ENCODE measurements around the gene SRP54. TPM values are rescaled to one million over a fixed set of nuclear protein-coding genes. Genes with fewer than 3 reads are reported as not detected.
"Not testable (repeated sequence)": the region's sequence is repeated elsewhere in the genome, so short reads cannot be mapped to it uniquely, and the experiment has no call there.

SRP54 gene
- total RNA-seq, 8 experiments from 2014 or later = 55.4 to 159 (median 94.4) TPM

GRCh38 chr14:35043046-35043445, 60.3 kb downstream of the SRP54 start:
- Histone ChIP-seq H3K4me1 (replicated peaks in 1 of 2) (peaks cover 7 to 14% of the 10 kb centered on the region in 2 donors), H3K4me3 (no peak overlapping the region), H3K27ac (no peak overlapping the region)
- 64 to 100% (median 100%) methylated on average over 1 to 2 of the region's 2 CpGs; no CpG with 5 or more reads in 1 of the 10 experiments for WGBS, 10 experiments
- ATAC-seq (replicated peaks in 6 of 8) = no peak
- in situ Hi-C loops (cut with MboI; ENCODE audit: low pct_unique_long_range_greater_than_20kb in 2 of 9, low sequenced_read_pairs in 9 of 9, unreplicated experiment in 9 of 9) = no loop called here

GRCh38 chr14:35044939-35045797, 62.4 kb downstream of the SRP54 start:
- H3K4me1 ChIP-seq (replicated peaks in 1 of 2) = peaks cover 7 to 14% of the 10 kb centered on the region in 2 donors
- WGBS, 10 experiments = 22 to 100% (median 53%) methylated on average over 1 to 8 of the region's 8 CpGs
- in situ Hi-C loops (cut with MboI; ENCODE audit: low pct_unique_long_range_greater_than_20kb in 2 of 9, low sequenced_read_pairs in 9 of 9, unreplicated experiment in 9 of 9) = no loop called here
- peak overlapping the region; percentile 60 to 82 (median 70) for H3K4me3 ChIP-seq
- peak overlapping the region; percentile 87 to 90 for H3K27ac ChIP-seq
- ATAC-seq (replicated peaks in 6 of 8) = no peak

GRCh38 chr14:35045798-35046047, 62.9 kb downstream of the SRP54 start:
- Histone ChIP-seq H3K4me1 (replicated peaks in 1 of 2) (peaks cover 7 to 14% of the 10 kb centered on the region in 2 donors), H3K4me3 (peak overlapping the region; percentile 60 to 82 (median 70)), H3K27ac (peak overlapping the region; percentile 87 to 90)
- ATAC-seq (replicated peaks in 6 of 8) = no peak
- in situ Hi-C loops (cut with MboI; ENCODE audit: low pct_unique_long_range_greater_than_20kb in 2 of 9, low sequenced_read_pairs in 9 of 9, unreplicated experiment in 9 of 9) = no loop called here
- WGBS, 10 experiments = 0 to 3% (median 0%) methylated on average over 1 to 6 of the region's 6 CpGs; no CpG with 5 or more reads in 2 of the 10 experiments

- peak within 1 kb of the TSS; percentile 60 to 82 (median 70) for H3K4me3 ChIP-seq
- in situ Hi-C loops (cut with MboI; ENCODE audit: low pct_unique_long_range_greater_than_20kb in 2 of 9, low sequenced_read_pairs in 9 of 9, unreplicated experiment in 9 of 9) = no loop called here
- 0 to 7% (median 0%) methylated on average over 1 to 19 of the region's 77 CpGs; no CpG with 5 or more reads in 1 of the 10 experiments for WGBS, 10 experiments
- H3K27ac ChIP-seq = peak within 1 kb of the TSS; percentile 87 to 90
- peaks cover 7 to 14% of the 10 kb centered on the region in 2 donors for H3K4me1 ChIP-seq (replicated peaks in 1 of 2)
- peak; percentile 91 to 97 (median 95) for ATAC-seq (replicated peaks in 6 of 8)
These were observed 63.4 kb downstream of the SRP54 start, which contains the start of gene FAM177A1 for GRCh38 chr14:35046048-35046750. TSS of gene FAM177A1 (plus strand) at chr14:35046272. CDS start at chr14:35046464, 192 bp downstream.

- in situ Hi-C loops (cut with MboI; ENCODE audit: low pct_unique_long_range_greater_than_20kb in 2 of 9, low sequenced_read_pairs in 9 of 9, unreplicated experiment in 9 of 9) = no loop called here
- Histone ChIP-seq H3K4me1 (replicated peaks in 1 of 2) (peaks cover 7 to 14% of the 10 kb centered on the region in 2 donors), H3K27ac (peak overlapping the region; percentile 74 to 89), H3K4me3 (peak overlapping the region; percentile 60 to 82 (median 70))
- WGBS, 10 experiments = 10 to 100% (median 36%) methylated on average over 2 to 17 of the region's 23 CpGs
- peak in 3 of 8 experiments; percentile 8 to 27 (median 10) for ATAC-seq (replicated peaks in 6 of 8)
These were observed 64.2 kb downstream of the SRP54 start for GRCh38 chr14:35046751-35047536.

- no peak for ATAC-seq (replicated peaks in 6 of 8)
- Histone ChIP-seq H3K4me1 (replicated peaks in 1 of 2) (peaks cover 7 to 14% of the 10 kb centered on the region in 2 donors), H3K4me3 (peak overlapping the region in 2 of 5 donors; percentile 7 to 82), H3K27ac (no peak overlapping the region)
- in situ Hi-C loops (cut with MboI; ENCODE audit: low pct_unique_long_range_greater_than_20kb in 2 of 9, low sequenced_read_pairs in 9 of 9, unreplicated experiment in 9 of 9) = no loop called here
- 78 to 100% (median 89%) methylated on average over 1 to 4 of the region's 4 CpGs for WGBS, 10 experiments
These were observed 65.3 kb downstream of the SRP54 start for GRCh38 chr14:35047976-35048513.

- in situ Hi-C loops (cut with MboI; ENCODE audit: low pct_unique_long_range_greater_than_20kb in 2 of 9, low sequenced_read_pairs in 9 of 9, unreplicated experiment in 9 of 9) = no loop called here
- Histone ChIP-seq H3K4me1 (replicated peaks in 1 of 2) (peaks cover 4 to 9% of the 10 kb centered on the region in 2 donors), H3K4me3 (no peak overlapping the region), H3K27ac (no peak overlapping the region)
- peak in 1 of 8 experiments; percentile 6 for ATAC-seq (replicated peaks in 6 of 8)
- 0 to 100% (median 30%) methylated on average over 1 of the region's 1 CpG; no CpG with 5 or more reads in 6 of the 10 experiments for WGBS, 10 experiments
These were observed 67.9 kb downstream of the SRP54 start for GRCh38 chr14:35050652-35051051.

GRCh38 chr14:35051796-35052195, 69.0 kb downstream of the SRP54 start:
- peaks cover 4 to 9% of the 10 kb centered on the region in 2 donors for H3K4me1 ChIP-seq (replicated peaks in 1 of 2)
- H3K4me3 ChIP-seq = no peak overlapping the region
- no peak for ATAC-seq (replicated peaks in 6 of 8)
- in situ Hi-C loops (cut with MboI; ENCODE audit: low pct_unique_long_range_greater_than_20kb in 2 of 9, low sequenced_read_pairs in 9 of 9, unreplicated experiment in 9 of 9) = no loop called here
- WGBS, 10 experiments = 63 to 100% (median 88%) methylated on average over 1 of the region's 1 CpG; no CpG with 5 or more reads in 2 of the 10 experiments
- H3K27ac ChIP-seq = no peak overlapping the region

GRCh38 chr14:35052637-35053036, 69.8 kb downstream of the SRP54 start:
- Histone ChIP-seq H3K27ac (no peak overlapping the region), H3K4me3 (no peak overlapping the region), H3K4me1 (replicated peaks in 1 of 2) (peaks cover 0 to 4% of the 10 kb centered on the region in 2 donors)
- in situ Hi-C loops (cut with MboI; ENCODE audit: low pct_unique_long_range_greater_than_20kb in 2 of 9, low sequenced_read_pairs in 9 of 9, unreplicated experiment in 9 of 9) = no loop called here
- ATAC-seq (replicated peaks in 6 of 8) = no peak
- 20 to 100% (median 95%) methylated on average over 1 to 2 of the region's 2 CpGs; no CpG with 5 or more reads in 2 of the 10 experiments for WGBS, 10 experiments

GRCh38 chr14:35061113-35061791, 78.5 kb downstream of the SRP54 start:
- H3K27ac ChIP-seq; in situ Hi-C loops (cut with MboI; ENCODE audit: low pct_unique_long_range_greater_than_20kb in 2 of 9, low sequenced_read_pairs in 9 of 9, unreplicated experiment in 9 of 9); H3K4me1 ChIP-seq (replicated peaks in 1 of 2); H3K4me3 ChIP-seq: not testable (repeated sequence)
- peak in 2 of 8 experiments; percentile 43 to 55 for ATAC-seq (replicated peaks in 6 of 8)
- WGBS, 10 experiments = 80 to 100% (median 88%) methylated on average over 1 of the region's 1 CpG; no CpG with 5 or more reads in 7 of the 10 experiments

- ATAC-seq (replicated peaks in 6 of 8); H3K4me1 ChIP-seq (replicated peaks in 1 of 2); H3K4me3 ChIP-seq; in situ Hi-C loops (cut with MboI; ENCODE audit: low pct_unique_long_range_greater_than_20kb in 2 of 9, low sequenced_read_pairs in 9 of 9, unreplicated experiment in 9 of 9); H3K27ac ChIP-seq: not testable (repeated sequence)
- 40 to 100% (median 93%) methylated on average over 1 to 5 of the region's 5 CpGs; no CpG with 5 or more reads in 1 of the 10 experiments for WGBS, 10 experiments
These were observed 82.9 kb downstream of the SRP54 start for GRCh38 chr14:35065731-35066130.

Measured in motor neuron (in vitro differentiated cells).